ENCODE results near the gene ZKSCAN5.
"Not testable (repeated sequence)": the region's sequence is repeated elsewhere in the genome, so short reads cannot be mapped to it uniquely, and the experiment has no call there.

The ZKSCAN5 gene

DNA sequence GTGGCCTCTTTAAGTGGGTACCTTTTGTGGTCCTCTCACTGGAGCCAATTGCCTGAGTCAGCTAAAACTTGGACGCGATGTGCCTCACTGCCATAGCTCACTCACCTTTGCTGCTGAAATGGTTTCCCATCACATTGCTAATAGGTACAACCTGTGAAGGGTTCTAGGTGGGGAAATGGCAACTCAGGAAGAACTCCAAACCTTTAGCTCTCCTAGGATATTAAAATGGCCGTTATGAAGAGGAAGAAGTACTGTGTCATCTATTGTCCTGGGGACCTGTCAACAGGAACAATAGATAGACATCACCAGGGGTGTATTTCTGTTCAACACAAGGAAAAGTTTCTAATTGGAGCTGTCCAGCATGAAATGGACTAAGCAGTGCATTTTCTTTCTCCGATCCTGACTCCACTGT, 52.7 kb downstream of the ZKSCAN5 start:
- no peak for DNase-seq

DNA sequence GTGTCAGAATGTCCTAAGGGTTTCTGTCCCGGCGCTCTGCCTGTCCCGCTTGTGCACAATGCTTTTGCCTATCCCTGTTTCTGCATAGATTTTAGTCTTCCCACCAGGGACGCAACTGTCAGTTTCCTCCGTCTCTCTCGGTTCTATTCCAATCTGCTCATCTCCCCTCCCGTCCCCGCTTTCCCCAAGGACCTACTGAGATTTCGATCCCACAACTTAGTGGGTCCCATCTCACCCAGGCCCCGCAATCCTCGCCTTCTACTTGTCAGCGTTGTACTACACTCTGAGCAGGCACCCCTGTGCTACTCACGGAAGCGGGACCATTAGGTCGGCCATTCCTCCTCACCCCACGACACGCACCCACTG, 53.5 kb downstream of the ZKSCAN5 start:
- DNase-seq, result no peak

- peak; percentile 58 for DNase-seq
Measured at GRCh38 chr7:99558306-99559174, 54.1 kb downstream of the ZKSCAN5 start, which contains the start of gene ZNF655. Gene ZNF655 (plus strand): TSS chr7:99558642. CDS start chr7:99560560, 1,918 bp downstream.

- DNase-seq, result no peak
Measured at GRCh38 chr7:99559175-99559915, 54.9 kb downstream of the ZKSCAN5 start.

- no peak for DNase-seq
Measured at GRCh38 chr7:99560834-99561736, 56.6 kb downstream of the ZKSCAN5 start.

GRCh38 chr7:99561737-99562051, 57.2 kb downstream of the ZKSCAN5 start:
- DNase-seq, result no peak

- DNase-seq, result no peak
Measured at GRCh38 chr7:99562114-99562784, 57.8 kb downstream of the ZKSCAN5 start.

GRCh38 chr7:99562832-99563231, 58.4 kb downstream of the ZKSCAN5 start:
- DNase-seq, result no peak

DNA sequence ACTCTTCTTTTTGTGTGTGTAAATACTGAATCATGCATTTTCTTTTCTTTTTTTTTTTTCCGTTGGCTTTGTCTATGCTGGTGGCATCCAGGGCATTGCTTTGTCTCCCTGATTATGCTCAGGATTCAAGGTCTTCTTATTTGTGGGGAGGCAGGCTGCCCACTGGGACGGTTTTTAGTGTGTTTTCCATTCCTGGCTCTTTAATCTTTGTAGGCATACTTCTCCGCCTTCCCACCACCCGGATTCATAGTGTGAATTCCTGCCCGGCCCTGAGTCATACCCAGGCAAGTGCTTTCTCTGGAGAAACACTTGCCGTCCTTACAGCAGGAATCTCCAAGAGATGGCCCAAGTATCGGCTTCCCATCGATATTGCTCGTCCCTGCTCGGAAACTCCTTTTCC, 59.2 kb downstream of the ZKSCAN5 start:
- no peak for DNase-seq

DNA sequence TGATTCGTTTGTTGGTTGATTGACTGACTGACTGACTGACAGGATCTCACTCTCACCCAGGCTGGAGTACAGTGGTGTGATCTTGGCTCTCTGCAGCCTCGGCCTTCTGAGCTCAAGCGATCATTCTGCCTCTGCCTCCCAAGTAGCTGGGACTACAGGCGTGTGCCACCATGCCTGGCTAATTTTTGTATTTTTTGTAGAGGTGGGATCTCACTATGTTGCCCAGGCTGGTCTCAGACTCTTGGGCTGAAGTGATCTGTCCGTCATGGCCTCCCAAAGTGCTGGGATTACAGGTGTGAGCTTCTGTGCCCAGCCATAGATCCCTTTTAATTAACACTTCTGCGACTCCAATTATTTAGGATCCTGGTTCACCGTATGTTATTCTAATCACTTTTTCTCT, 64.3 kb downstream of the ZKSCAN5 start:
- not testable (repeated sequence) for DNase-seq

GRCh38 chr7:99571768-99572167, 67.3 kb downstream of the ZKSCAN5 start:
- no peak for DNase-seq

GRCh38 chr7:99573257-99573656, 68.8 kb downstream of the ZKSCAN5 start:
- no peak for DNase-seq

DNA sequence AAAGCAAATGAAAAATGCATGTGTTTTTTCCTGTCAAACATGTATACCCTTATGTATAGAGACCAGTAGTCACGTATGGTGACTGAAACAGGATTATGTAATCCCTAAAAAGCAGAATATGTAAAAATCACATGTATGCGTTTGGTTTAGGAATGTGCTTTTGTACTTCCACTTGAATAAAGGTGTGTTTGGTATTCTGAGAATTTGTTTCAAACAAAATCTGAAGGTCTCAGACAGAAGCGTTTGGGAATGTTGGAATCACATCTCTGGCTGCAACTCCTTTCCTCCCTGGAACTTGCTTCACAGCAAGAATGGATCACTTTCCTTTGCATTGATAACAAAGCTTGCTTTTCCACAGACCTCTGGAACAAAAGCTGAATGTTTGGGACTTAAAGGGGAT, 71.8 kb downstream of the ZKSCAN5 start:
- no peak for DNase-seq

- no peak for DNase-seq
Measured at GRCh38 chr7:99579281-99579955, 75.0 kb downstream of the ZKSCAN5 start.

GRCh38 chr7:99579956-99580777, 75.7 kb downstream of the ZKSCAN5 start:
- DNase-seq, result peak; percentile 17

DNA sequence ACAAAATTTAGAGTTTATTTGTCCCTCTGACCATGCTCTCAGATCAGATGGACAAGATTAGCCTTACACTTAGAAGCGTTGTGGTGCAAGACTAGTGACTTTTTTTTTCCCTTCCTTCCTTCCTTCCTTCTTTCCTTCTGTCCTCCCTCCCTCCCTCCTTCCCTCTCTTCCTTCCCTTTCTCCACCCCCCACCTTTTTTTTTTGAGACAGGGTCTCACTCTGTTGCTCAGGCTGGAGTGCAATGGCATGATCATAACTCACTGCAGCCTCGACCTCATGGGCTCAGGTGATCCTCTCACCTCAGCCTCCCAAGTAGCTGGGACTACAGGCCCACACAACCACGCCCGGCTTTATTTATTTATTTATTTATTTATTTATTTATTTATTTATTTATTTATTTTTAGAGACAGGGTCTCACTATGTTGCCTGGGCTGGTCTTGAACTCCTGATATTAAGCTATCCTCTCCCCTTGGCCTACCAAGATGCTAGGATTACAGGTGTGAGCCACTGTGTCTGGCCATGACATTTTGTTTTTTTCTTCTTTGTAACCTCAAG, 76.4 kb downstream of the ZKSCAN5 start:
- not testable (repeated sequence) for DNase-seq
